CD4-positive, alpha-beta T cell treated with Interleukin-4 for 1 hour (primary cell): ENCODE results near the gene RAD51B.

Experiments
- DNase-seq, 2 donors: peaks; one replicate each; pipeline ENCODE4 v3.0.0-alpha.2; 2020 to 2022

RAD51B gene

DNA sequence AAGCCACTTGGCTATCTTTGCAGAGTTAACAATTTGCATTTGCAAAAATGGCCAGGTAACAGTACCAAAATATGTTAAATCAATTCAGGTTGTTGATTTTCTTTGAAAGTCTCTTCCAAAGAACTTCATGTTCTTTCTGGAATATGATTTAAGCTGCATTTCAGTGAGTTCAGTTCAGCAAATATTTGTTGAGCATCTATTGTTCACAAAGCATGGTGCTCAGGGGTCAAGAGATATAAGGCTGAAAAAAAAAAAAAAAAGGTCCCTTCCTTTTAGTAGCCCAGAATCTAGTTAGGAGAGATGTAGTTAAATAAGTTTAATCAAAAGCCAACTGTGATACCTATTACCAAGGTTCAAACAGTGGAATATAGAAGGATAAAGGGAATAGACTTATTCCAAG is 656.2 kb downstream of the RAD51B start:
- no peak for DNase-seq

DNA sequence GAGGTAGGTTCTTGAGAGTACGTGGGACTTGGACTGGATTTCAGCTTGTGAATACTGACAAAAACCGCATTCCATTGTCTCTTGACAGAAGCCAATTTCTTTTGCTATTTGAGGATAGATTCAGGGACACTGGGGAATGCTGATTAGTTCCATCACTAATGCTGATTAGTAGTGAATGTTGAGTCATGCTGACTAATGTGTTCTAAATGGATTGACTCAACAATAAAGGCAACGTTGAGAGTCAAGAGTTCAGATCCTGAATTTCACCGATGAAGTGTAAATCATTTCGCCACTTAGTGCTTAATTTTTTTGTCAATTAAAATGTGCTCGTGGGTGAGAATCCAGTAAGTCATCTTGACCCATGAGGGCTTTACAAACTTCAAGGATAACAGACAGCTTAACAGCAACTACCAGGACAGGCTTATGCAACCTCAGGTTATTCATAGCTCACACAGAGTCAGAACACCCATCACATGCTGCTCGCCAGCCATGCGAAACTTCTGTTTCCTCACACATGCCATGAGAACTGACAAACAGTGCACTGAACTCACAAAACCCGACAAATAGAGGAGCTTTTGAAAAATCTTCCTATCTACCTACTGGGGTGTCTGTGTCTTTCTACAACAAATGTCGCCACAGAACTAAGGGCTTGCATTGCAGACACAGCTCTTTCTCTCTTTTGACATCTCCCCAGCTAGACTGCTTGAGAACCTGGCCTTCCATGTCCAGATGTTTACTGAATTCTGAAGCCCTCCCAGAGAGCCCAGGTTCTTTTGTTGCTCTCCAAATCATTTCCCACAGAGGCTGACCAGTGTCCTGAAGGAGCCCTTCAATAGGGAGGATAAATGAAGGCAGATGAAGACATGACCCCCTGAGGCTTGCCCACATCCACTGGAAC is 656.9 kb downstream of the RAD51B start:
- peak in 1 of 2 donors; percentile 77 for DNase-seq

DNA sequence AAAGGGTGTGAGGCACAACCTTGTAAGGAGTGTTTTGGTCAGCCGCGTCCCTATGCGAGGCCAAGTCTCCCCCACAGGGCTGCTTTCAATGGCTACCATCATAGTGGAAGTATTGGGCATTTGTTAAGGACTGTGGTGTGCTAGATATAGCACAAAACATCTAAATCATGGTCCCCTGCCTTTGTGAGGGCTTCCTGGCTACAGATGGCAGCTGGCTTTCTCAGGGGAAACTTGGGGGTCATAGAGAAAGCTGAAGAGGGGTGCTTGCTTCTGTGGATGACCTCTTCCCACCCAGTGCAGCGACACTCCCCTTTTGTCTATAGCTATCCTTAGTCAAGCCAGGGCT is 657.5 kb downstream of the RAD51B start:
- DNase-seq = no peak

DNA sequence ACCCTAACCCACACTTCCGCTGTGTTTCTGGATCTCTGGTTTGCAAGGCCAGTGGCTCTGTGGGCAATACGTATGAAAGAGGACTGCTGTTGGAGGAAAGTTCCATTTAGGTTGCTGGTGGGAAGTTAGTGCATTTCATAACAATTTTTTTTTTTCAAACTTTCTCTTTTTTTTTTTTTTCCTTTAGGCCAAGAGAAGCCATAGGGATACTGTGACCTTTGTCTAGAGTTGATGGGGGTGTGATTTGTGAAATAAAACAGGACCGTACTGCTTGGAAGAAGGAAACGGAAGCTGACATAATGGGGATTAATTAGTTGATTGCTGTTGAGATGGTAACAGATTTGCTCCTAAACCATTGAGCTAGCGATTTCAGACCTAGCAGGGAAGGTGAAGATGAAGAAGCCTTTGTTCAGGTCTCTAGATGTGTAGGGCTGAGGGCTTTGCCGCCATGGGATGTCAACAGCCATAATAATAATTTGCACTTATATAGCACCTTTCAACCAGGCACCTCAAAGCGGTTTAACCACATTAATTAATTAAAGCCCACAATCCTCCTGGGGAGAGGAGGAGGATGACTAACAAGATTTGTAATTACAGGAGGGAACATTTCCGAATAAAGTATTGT is 658.0 kb downstream of the RAD51B start:
- no peak for DNase-seq

DNA sequence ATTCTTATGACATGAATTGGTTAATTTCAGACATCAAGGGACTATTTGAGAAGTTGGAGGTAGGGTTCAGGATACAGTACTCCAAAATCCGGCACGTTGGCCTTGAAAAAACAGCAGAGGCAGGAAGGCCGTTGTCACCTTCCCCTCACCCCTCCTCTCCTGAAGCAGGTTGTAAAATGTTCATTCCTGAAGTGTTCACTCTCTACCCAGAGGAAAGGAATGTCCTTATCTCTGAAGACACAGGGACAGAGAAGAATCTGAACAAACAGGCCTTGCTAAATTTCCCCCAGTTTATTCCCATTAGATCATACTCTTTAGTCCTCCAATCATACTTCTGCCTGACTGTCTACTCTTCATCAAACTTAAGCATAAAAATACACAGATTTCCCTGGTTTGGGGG is 659.7 kb downstream of the RAD51B start:
- no peak for DNase-seq

DNA sequence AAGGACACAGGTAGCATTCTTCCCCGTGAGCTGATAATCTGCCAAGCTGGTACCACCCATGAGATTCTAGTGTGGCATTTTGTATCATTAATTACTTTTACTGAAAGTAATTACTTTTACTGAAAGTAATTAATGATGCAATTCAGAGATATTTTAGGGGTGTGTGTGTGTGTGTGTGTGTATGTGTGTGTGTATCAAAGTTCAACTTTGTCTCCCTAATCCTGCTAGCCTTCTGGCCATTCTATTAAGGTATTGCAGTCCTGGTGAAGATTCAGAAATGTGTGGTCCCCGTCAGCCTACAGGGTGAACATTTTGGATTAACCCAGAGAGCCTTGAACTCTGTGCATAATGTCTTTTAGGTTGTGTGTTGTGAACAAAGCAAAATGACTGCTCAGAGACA is 662.4 kb downstream of the RAD51B start:
- DNase-seq = no peak

DNA sequence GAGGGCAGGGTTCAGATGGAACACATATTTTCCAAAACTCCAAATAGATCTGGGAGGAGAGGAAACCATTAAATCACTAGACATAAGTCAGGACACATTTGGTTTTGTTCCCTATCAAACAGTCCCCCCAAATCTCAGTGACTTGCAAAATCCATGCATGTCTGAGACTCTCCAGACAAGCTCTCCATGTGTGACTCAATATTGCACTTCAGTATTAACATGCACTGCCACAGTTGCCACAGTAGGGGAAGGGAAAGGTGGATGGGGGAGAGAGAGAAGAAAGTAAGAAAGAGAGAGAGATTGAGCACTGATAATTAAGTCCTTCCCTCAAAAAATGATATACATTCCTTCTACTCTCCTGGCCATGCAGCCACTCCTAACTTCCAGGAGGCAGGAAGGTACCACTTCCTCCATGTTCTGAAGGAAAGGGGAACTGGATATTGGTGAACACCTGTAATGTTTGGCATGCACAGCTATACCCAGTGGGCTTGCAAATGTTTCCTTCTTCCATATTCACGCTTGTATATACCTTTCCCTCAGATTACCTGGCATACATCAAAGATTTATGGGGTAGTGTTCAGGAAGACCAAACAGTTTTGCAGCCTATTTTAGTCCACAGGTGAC is 663.3 kb downstream of the RAD51B start:
- DNase-seq = no peak

DNA sequence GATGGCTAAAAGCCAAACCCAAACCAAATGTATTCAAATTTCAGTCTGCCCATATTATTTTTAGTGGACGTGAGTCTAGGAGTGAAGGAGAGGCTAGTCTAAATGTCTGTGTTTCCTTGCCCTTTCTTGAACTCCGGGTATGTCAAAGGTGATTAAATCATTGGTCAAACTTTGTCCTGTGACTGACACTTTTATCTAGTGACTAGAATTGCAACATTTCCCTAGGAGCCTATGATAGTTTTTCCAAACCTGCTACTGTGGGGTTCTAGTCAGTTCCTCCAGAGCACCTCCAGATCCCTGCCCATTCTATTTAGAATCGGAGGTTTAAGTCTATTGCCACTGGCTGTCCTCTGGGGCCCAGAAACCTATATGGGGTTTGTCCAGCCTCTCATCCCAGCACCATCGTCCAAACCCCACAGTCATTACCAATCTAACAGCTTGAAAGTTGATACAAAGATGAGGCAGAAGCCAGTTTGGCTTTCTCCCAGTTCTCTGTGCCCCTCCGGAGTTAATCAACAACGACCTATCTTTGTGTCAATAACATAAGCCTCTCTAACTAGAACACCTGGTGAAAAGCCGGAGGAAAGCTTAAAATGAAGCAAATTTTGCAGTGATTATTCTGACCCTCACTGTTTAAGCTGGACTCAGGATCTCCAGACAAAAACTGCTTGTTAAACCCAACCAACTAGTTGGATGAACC is 666.6 kb downstream of the RAD51B start:
- no peak for DNase-seq

DNA sequence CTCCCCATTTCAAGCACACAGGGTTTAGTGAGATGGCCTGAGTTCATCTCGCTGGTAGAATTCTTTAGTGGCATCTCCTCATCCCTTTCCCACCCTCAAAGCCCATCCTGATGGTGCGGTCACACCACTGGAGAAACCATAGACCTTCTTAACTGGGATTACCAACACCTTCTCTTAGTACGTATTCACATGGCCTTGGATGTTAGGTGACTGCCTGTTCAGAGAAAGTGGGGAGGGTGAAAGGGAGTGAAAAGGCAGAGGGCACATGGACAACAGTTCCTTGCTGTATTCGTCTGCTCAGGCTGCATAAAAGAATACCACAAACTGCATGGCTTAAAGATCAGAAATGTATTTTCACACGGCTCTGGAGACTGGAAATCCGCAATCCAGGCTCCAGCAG is 667.2 kb downstream of the RAD51B start:
- no peak for DNase-seq

DNA sequence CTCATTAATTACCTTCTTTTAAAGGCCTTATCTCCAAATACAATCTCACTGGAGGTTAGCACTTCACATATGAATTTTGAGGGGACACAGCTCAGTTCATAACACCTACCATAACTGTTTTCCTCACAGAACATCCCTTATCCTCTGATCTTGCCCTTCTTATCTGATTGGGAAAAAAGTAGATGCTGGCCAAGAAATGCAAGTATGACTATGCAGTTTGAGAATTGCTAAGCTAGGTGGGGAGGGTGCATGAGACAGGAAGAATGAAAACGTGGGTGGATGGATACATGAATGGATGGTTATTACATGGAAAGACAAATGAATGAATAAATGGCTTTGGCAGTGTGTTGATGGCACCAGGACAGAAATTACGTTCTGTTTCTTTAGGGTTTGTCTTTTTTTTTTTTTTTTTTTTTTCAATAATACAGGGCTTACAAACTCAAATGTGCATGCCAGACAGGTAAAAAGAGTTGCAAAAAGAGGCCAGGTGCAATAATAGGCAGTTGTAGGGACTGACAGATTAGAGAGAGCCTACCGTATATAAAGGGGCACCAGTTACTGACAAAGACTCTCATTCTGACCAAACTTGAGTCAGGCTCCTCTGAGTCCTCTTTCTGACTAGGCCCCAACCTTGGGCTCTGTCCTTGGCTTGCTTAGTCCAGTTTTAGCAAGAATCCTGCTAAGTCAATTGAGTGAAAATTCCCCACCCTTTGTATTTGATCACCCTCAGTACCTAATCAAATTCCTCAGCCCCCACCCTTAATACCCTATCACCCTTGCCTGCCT is 668.4 kb downstream of the RAD51B start:
- no peak for DNase-seq

DNA sequence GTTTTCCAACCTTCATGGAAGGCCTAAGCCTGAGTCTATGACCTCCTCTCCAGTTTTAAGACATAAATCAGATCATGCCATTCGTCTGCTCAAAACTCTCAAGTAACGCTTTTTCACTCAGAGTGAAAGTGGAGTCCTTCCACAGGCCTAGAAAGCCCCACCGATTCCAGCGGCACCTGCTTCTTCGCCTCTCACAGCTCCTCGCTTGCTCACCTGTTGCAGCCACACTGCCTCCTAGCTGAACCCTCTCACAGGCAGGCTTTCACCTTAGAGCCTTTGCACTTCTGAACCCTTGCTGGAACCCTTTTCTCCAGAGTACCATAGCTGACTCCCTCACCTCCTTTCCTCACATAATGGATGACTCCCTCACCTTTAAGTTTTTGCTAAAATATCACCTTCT is 672.2 kb downstream of the RAD51B start:
- no peak for DNase-seq

DNA sequence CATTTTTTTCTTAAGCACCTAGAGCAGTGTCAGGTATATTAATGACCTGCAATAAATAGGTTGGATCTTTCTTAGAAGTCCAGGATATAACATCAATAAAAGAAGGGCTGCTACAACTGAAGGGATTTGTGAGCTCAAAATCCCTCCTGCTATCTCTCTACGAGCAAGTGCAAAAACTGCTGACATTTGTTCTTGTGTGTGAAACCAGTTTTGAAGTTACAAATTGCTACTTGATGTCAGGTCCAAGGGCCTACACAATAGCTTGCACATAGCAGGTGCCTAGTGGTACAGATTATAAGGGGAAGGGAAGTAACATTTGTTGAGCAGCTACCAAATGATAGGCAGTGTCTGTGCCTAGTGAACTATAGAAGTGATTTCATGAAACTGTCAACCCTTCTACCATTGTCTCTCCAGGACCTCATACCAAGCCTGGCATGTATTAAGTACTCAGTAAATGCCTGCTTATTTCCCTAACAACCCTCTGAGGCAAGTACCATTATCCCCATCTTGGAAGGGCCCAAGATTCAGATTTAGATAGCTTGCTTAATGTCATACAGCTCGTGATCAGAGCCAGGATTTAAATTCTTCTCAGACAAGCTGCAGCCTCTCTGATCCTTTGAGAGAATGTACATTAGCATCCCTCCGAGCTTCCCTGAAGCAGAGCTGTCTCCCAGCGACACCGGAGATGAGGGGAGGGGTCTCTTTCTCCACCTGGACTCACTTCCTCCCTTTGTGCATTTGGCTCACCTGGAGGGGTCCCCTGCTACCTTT is 673.0 kb downstream of the RAD51B start:
- DNase-seq = no peak

DNA sequence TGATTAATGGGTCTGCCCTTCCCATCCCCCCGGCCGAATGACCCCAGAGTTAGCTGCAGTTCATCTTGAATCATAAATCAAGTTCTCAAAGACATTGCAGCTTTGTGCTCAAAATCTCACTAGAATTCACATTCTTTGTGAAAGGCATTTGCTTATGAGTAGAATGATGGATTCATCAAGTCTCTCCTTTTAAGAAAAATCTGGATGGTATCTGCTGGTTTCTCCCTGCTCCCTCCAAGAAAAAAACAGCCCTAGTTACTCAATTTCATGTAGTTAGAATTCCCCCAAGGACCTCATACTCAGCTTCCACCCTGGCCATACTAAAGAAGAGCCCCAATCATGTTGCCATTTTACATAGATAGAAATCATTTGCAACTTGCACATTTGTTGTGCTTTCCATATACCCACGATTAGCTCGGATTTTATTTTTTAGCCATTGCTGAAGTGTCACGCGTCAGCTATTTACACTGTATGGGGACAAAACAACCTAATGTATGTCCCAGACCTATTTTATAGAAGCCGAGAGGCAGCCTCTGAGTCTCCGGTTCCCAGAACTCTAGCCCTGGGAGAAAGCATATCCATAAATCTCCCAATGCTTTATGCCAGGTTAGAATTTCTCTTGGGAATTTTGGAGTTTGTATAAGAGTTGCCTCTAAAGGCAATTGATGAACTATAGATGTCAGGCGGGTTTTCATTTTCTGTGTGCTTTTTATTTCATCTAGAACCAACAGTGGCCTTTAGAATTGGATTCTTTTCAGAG is 673.8 kb downstream of the RAD51B start:
- DNase-seq = no peak

DNA sequence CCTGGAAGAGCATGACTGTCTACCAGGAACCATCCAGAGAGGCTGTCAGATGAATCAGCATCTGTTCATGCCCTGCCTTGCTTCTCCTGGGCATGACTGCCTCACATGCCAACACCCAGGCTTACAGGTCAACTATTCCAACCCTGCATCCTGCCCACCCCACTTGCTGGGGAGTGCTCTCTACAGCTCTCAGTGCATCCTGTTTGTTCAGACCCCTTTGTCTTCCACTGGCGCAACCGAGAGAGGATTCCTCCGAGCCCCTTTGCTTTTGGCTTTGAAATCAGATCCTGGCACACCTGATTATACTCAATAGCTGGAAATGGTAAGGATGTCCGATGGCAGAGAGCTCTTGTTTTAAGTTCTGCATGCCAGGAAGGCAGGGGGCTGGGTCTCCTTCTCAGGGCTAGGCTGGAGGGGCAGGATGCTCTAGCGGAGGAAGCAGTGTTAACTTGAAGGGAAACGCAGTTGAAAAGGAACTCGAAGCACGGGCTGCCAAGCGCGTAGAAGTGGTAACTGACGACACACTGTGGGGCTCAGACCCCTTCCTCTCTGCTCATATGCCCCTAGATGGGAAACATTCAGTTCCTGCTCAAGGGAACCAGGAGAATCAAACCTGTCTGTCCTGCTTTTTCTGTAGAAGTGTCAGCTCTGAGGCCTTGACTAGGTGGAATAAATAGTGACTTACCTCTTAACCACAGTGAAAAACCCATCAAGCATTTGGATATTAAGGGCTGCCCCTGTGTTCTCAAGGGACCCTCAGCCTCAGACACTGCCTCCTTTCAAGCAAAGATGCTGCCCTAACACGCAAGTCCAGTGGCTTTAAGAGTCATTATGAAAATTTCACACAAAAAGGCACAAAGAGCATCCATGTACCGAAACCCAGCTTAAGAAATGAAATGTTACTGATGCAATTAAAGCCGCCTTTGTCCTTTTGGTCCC is 675.8 kb downstream of the RAD51B start:
- peak in 1 of 2 donors; percentile 33 for DNase-seq

DNA sequence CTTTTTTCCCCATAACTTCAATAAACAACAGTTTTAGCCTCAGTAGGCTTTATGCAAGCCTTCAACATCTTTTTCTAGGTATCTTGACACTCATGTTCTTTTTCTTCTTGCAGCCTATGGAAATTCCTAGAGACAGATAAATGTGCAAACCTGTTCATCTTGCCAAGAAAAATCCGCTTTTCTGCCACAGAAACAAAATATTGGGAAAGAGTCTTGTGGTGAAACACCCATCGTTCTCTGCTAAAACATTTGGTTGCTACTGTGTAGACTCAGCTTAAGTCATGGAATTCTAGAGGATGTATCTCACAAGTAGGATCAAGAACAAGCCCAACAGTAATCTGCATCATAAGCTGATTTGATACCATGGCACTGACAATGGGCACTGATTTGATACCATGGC is 677.4 kb downstream of the RAD51B start:
- no peak for DNase-seq

DNA sequence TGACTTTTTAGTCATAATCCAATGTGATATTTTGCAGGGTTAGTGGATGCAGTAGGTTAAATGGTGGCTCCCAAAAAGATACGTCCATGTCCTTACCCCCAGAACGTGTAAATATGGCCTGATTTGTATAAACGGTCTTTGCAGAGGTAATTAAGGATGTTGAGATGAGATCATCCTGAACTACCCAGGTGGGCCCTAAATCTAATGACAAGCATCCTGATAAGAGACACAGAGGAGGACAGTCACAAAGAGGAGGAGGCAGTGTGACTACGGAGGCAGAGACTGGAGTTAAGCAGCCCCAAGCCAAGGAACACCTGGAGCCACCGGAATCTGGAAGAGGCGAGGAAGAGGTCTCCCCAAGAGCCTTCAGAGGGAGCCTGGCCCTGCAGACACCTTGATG is 679.9 kb downstream of the RAD51B start:
- no peak for DNase-seq

DNA sequence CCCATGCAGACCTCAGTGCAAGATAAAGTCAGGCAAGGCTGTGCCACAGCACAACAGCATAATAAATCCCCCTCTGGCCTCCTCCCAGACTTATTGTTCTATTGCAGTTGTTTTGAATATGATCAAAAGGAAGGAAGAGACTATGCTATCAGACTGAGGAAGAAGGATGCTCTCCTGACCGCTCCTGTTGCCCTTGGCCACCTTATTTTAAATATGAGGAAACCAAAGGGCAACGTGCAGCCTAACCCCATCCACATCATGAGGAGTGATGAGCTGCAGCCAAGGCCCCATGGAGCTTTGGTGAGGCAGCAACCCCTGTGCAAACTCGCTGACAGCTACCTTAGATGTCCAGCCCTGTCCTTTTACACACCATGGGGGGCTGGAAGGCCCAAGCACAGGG is 681.6 kb downstream of the RAD51B start:
- DNase-seq = no peak

DNA sequence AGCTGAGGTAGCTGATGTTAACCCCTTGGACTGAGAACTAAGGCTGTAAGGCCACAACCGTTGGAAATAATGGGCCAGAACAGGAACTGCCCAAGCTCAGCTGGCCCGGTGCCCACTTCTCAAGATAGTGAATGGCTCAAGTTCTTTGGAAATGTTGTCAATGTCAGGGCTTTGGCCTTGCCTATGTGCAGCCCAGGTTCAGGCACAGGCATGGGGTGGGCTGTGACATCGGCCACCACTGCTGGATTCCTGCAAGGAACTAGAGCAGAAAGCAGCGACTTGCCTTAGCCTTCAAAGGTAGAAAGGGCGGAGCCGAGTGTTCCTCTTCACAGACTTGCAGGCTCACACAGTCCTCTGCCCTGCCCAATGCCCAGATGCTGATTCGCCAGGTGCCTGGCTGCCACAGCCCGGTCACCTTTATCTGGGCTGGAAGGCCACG is 682.1 kb downstream of the RAD51B start:
- no peak for DNase-seq

DNA sequence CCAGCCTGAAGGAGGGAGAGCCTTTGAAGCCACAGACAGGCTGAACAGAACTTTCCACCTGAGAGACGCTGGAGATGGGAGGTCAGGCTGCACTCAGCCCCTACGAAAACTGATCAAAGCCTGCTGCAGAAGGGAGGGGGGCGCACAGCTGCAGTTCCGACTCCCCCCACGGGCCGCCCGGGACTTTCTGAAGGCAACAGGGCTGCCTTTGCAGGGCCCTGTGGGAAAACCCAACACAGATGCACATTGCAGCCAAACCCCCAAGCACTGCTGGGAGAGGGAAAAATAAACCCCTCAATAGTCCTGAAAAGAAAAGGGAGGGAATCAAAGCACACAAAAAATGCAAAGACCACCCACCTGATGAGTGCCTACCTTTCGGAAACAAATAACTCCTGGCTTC is 682.7 kb downstream of the RAD51B start:
- no peak for DNase-seq
